HPDE6-E6E7 (cell line): ENCODE results near the gene SPSB2.
"Not testable (repeated sequence)": the region's sequence is repeated elsewhere in the genome, so short reads cannot be mapped to it uniquely, and the experiment has no call there.

Experiments
- DNase-seq: peaks from one replicate; pipeline ENCODE4 v3.0.0; 2011; ENCODE audit warnings: missing footprints; ENCODE audit errors: extremely low spot score

Gene SPSB2

GRCh38 chr12:6899837-6900519, 26.9 kb upstream of the SPSB2 start:
- no peak for DNase-seq

- no peak for DNase-seq
Measured at GRCh38 chr12:6899427-6899826, 26.3 kb upstream of the SPSB2 start.

- no peak for DNase-seq
Measured at GRCh38 chr12:6896846-6897435, 23.8 kb upstream of the SPSB2 start.

GRCh38 chr12:6894321-6894720, 21.2 kb upstream of the SPSB2 start:
- no peak for DNase-seq

GRCh38 chr12:6892683-6893082, 19.6 kb upstream of the SPSB2 start:
- DNase-seq = not testable (repeated sequence)

GRCh38 chr12:6891646-6892001, 18.5 kb upstream of the SPSB2 start:
- no peak for DNase-seq

GRCh38 chr12:6890789-6891645, 17.9 kb upstream of the SPSB2 start:
- peak; percentile 95 for DNase-seq

- not testable (repeated sequence) for DNase-seq
Measured at GRCh38 chr12:6889775-6890573, 16.9 kb upstream of the SPSB2 start.

- DNase-seq = not testable (repeated sequence)
Measured at GRCh38 chr12:6888794-6889193, 15.7 kb upstream of the SPSB2 start.

- no peak for DNase-seq
Measured at GRCh38 chr12:6888360-6888759, 15.3 kb upstream of the SPSB2 start.

GRCh38 chr12:6887460-6887859, 14.4 kb upstream of the SPSB2 start:
- DNase-seq = no peak

GRCh38 chr12:6886206-6886999, 13.3 kb upstream of the SPSB2 start:
- not testable (repeated sequence) for DNase-seq

- DNase-seq = no peak
Measured at GRCh38 chr12:6884539-6884938, 11.4 kb upstream of the SPSB2 start.

GRCh38 chr12:6883683-6884082, 10.6 kb upstream of the SPSB2 start:
- DNase-seq = no peak

GRCh38 chr12:6883252-6883651, 10.1 kb upstream of the SPSB2 start:
- DNase-seq = no peak

- not testable (repeated sequence) for DNase-seq
Measured at GRCh38 chr12:6879824-6880223, 6.7 kb upstream of the SPSB2 start.

GRCh38 chr12:6874015-6874368, 889 bp upstream of the SPSB2 start:
- DNase-seq = not testable (repeated sequence)

GRCh38 chr12:6872073-6873048, 742 bp downstream of the SPSB2 start:
- peak; percentile 84 for DNase-seq

- peak; percentile 68 for DNase-seq
Measured at GRCh38 chr12:6871052-6871957, 1.8 kb downstream of the SPSB2 start.
